MCF 10A (cell line): Measurements from ENCODE around the gene BCL11A. TPM values are rescaled to one million over a fixed set of nuclear protein-coding genes. Genes with fewer than 3 reads are reported as not detected.

Source experiments
- BruUV-seq: library from RNA; stranded (reverse); fragments of 400-500 nt; replicated peaks from 2 replicates; lab custom pipeline; 2021; lab: Mats Ljungman, UMichigan
- CTCF ChIA-PET: fragments of 300-600 bp; sonication (Branson Sonifier 250); formaldehyde crosslinking; extraction: SDS; loops from one replicate; lab custom pipeline; 2021; ENCODE audit warnings: antibody characterized with exemption, inconsistent platforms; lab: Yijun Ruan, JAX
- POLR2A ChIA-PET: fragments of 300-600, 350-650 bp; sonication (Branson Sonifier 250); formaldehyde crosslinking; extraction: SDS; loops from one replicate; lab custom pipeline; 2020; ENCODE audit warnings: antibody characterized with exemption, inconsistent platforms; lab: Yijun Ruan, JAX
- DNase-seq: peaks from one replicate; pipeline ENCODE4 v3.0.0-alpha.2; 2018; ENCODE audit not compliant: unreplicated experiment
- H3K27ac Mint-ChIP-seq: one replicate; pipeline ENCODE4 v1.8.0; 2022; ENCODE audit warnings: mild to moderate bottlenecking, low read depth, mixed read lengths; ENCODE audit not compliant: unreplicated experiment
- H3K27me3 Mint-ChIP-seq: one replicate; pipeline ENCODE4 v1.8.0; 2022; ENCODE audit warnings: mixed read lengths; ENCODE audit not compliant: insufficient read depth, unreplicated experiment
- H3K36me3 Mint-ChIP-seq: one replicate; pipeline ENCODE4 v1.8.0; 2022; ENCODE audit warnings: mild to moderate bottlenecking, moderate library complexity, mixed read lengths; ENCODE audit not compliant: insufficient read depth, unreplicated experiment
- H3K4me1 Mint-ChIP-seq: one replicate; pipeline ENCODE4 v1.8.0; 2022; ENCODE audit warnings: mixed read lengths; ENCODE audit not compliant: insufficient read depth, unreplicated experiment
- H3K4me3 Mint-ChIP-seq: one replicate; pipeline ENCODE4 v1.8.0; 2022; ENCODE audit warnings: mild to moderate bottlenecking, moderate library complexity, mixed read lengths; ENCODE audit not compliant: unreplicated experiment
- H3K9me3 Mint-ChIP-seq: one replicate; pipeline ENCODE4 v1.8.0; 2022; ENCODE audit warnings: mixed read lengths; ENCODE audit not compliant: unreplicated experiment
- intact Hi-C: fragments of 100-400 bp; cut with micrococcal nuclease; formaldehyde crosslinking; loops from 2 replicates; pipeline ENCODE4 v1.14.1; 2022
- total RNA-seq: library from RNA; stranded (reverse); gene quantifications from 2 replicates; pipeline ENCODE4 v1.2.3, GENCODE V29; 2022
- TF ChIP-seq, protein P1 (sequence below): fragments of 200-600 bp; IDR thresholded peaks from one replicate; pipeline ENCODE4 v1.8.0; 2022; ENCODE audit warnings: antibody characterized with exemption, mild to moderate bottlenecking; ENCODE audit not compliant: unreplicated experiment

BCL11A gene
- total RNA-seq, 1 experiment from 2014 or later, result 5.3 TPM

DNA sequence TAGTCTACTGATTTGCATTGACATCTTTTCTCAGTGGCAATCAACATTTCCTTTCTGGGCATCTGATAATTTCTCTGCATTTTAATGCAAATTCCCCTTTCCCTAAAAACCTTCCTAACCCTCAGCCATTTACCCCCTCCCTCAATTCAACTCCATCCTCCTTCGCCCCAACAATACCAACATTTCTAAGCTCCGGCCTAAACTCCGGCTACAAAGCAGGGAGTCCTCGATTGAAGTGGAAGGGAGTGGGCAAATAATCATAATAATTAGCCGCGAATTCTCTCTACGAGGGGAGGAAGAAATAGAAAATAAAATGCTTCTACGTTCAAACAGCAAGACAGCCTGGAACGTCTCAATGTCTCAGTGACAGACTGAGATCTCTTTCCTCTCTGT is 4.6 kb downstream of the BCL11A start:
- peaks cover 9% of the 10 kb centered on the region for H3K4me1 Mint-ChIP-seq
- CTCF ChIA-PET, result interaction anchor here (0.6 to 2.3 kb wide), 12 partner anchors 9 to 1786 kb away, joined by 3 to 23 read pairs (median 8); no protein-coding TSS in a partner anchor
- H3K4me3 Mint-ChIP-seq, result peak overlapping the region; percentile 88
- TF ChIP-seq, protein P1, sequence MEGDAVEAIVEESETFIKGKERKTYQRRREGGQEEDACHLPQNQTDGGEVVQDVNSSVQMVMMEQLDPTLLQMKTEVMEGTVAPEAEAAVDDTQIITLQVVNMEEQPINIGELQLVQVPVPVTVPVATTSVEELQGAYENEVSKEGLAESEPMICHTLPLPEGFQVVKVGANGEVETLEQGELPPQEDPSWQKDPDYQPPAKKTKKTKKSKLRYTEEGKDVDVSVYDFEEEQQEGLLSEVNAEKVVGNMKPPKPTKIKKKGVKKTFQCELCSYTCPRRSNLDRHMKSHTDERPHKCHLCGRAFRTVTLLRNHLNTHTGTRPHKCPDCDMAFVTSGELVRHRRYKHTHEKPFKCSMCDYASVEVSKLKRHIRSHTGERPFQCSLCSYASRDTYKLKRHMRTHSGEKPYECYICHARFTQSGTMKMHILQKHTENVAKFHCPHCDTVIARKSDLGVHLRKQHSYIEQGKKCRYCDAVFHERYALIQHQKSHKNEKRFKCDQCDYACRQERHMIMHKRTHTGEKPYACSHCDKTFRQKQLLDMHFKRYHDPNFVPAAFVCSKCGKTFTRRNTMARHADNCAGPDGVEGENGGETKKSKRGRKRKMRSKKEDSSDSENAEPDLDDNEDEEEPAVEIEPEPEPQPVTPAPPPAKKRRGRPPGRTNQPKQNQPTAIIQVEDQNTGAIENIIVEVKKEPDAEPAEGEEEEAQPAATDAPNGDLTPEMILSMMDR, result no peak
- no peaks in the 10 kb centered on the region for H3K9me3 Mint-ChIP-seq
- BruUV-seq, result no TSS peak
- peaks cover 20% of the 10 kb centered on the region for H3K36me3 Mint-ChIP-seq
- intact Hi-C loops, result no loop called here
- peak overlapping the region; percentile 76 for H3K27ac Mint-ChIP-seq
- DNase-seq, result no peak
- H3K27me3 Mint-ChIP-seq, result no peaks in the 10 kb centered on the region
- POLR2A ChIA-PET, result interaction anchor here (0.7 to 1.5 kb wide), 3 partner anchors 9 to 450 kb away, joined by 3 to 4 read pairs (median 3); no protein-coding TSS in a partner anchor

DNA sequence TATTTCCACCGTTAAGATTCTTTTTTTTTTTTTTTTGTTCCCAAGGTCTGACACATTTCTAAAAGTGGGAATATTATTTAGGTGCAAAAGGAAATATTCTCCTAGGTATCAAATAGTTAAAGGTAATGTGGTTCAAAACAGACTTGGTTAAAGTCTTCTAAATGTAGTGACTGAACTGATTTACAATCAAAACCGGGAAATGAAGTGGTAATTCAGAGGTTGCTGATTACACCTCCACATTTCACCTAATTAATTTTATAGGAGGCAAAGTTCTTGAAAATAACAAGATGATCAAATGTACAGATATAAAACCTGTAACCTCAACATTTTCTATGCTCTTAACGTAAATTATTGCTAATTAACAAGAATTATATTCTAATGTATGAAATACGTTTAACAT is 5.1 kb downstream of the BCL11A start:
- H3K36me3 Mint-ChIP-seq, result peaks cover 24% of the 10 kb centered on the region
- peak overlapping the region; percentile 88 for H3K4me3 Mint-ChIP-seq
- intact Hi-C loops, result no loop called here
- TF ChIP-seq, protein P1, result no peak
- peaks cover 9% of the 10 kb centered on the region for H3K4me1 Mint-ChIP-seq
- POLR2A ChIA-PET, result interaction anchor here (0.7 kb wide), 2 partner anchors 9 to 158 kb away, joined by 3 read pairs; no protein-coding TSS in a partner anchor
- no peaks in the 10 kb centered on the region for H3K9me3 Mint-ChIP-seq
- H3K27me3 Mint-ChIP-seq, result no peaks in the 10 kb centered on the region
- no TSS peak for BruUV-seq
- CTCF ChIA-PET, result interaction anchor here (0.6 to 3.9 kb wide), 3 partner anchors 9 to 1099 kb away, joined by 3 to 14 read pairs (median 9); no protein-coding TSS in a partner anchor
- H3K27ac Mint-ChIP-seq, result peak overlapping the region; percentile 76
- no peak for DNase-seq

DNA sequence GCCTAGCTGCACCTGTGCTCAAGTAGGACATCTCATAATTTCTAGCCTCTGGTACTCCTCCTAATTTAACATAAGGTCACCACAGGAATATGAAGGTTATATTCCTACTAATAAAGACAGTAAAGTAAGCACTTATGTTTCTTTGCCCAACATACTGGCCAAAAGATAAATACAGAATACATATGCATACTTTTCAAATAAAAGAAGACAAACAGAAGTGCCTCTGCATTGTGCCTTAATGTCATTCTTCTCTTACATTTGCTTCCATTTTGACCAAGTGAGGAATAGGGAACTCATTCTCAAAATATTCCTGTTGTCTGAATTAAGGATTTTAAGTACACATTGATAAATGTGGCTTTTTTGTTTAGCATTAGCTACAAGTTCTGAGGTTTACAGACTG is 5.6 kb downstream of the BCL11A start:
- ChIA-PET POLR2A (interaction anchor here (0.7 kb wide), 1 partner anchor 157 kb away, joined by 3 read pairs; no protein-coding TSS in a partner anchor), CTCF (interaction anchor here (0.6 to 3.9 kb wide), 2 partner anchors 804 to 1098 kb away, joined by 3 to 14 read pairs; no protein-coding TSS in a partner anchor)
- Mint-ChIP-seq H3K4me1 (peaks cover 9% of the 10 kb centered on the region), H3K27ac (no peak overlapping the region), H3K27me3 (no peaks in the 10 kb centered on the region), H3K36me3 (peaks cover 29% of the 10 kb centered on the region), H3K9me3 (no peaks in the 10 kb centered on the region), H3K4me3 (no peak overlapping the region)
- TF ChIP-seq, protein P1, result no peak
- intact Hi-C loops, result no loop called here
- no peak for DNase-seq
- no TSS peak for BruUV-seq

DNA sequence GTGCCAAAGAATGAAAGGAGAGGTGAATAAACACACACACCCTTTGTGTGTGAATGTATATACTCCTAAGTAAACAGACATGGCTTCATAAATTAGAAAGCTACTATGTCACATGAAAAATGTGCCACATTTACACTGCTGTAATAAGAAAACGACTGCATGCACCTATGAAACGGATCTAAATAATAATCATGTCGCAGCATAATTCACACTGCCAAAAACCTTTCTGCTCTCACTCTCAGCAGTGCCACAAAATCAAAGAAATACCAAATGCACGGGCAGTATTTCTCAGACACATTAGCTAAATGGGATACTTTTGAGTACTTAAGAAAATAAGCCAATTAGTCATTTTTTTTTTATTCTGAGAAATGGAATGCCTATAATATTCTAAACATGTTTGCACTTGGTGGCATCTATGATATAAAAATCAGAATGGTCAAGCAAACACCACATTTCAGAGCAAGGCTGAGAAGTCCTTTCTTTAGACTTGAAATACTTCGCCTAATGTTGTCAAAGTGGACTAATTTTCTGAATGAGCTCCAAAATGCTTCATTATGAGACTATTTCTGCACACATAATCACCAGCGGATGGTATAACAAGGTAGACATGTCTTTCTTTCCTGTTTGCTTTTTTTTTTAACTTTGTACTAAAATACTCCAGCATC is 6.6 kb downstream of the BCL11A start:
- no peak overlapping the region for H3K27ac Mint-ChIP-seq
- peaks cover 29% of the 10 kb centered on the region for H3K36me3 Mint-ChIP-seq
- ChIA-PET POLR2A (interaction anchor here (0.7 to 0.8 kb wide), 3 partner anchors 10 to 1909 kb away, joined by 3 to 5 read pairs (median 3); no protein-coding TSS in a partner anchor), CTCF (interaction anchor here (0.6 to 3.9 kb wide), 4 partner anchors 14 to 1097 kb away, joined by 3 to 14 read pairs (median 6); no protein-coding TSS in a partner anchor)
- BruUV-seq, result no TSS peak
- intact Hi-C loops, result no loop called here
- H3K27me3 Mint-ChIP-seq, result no peaks in the 10 kb centered on the region
- DNase-seq, result no peak
- TF ChIP-seq, protein P1, result no peak
- no peaks in the 10 kb centered on the region for H3K9me3 Mint-ChIP-seq
- H3K4me3 Mint-ChIP-seq, result no peak overlapping the region
- peaks cover 9% of the 10 kb centered on the region for H3K4me1 Mint-ChIP-seq
